Erythroblast (primary cell): Measurements from ENCODE around the gene EPHB2.

ENCODE experiments used
- DNase-seq, 2 experiments: peaks; one replicate each; lab custom pipeline; 2025; lab: John Stamatoyannopoulos, UW
- GATA1 ChIP-seq: IDR thresholded peaks from 2 replicates; pipeline ENCODE4 v1.6.1; 2011; ENCODE audit warnings: low read depth, mild to moderate bottlenecking, control low read depth, low read length, moderate library complexity
- POLR2A ChIP-seq: IDR thresholded peaks from 2 replicates; pipeline ENCODE4 v1.6.1; 2011; ENCODE audit warnings: mild to moderate bottlenecking, low read length

EPHB2 gene

DNA sequence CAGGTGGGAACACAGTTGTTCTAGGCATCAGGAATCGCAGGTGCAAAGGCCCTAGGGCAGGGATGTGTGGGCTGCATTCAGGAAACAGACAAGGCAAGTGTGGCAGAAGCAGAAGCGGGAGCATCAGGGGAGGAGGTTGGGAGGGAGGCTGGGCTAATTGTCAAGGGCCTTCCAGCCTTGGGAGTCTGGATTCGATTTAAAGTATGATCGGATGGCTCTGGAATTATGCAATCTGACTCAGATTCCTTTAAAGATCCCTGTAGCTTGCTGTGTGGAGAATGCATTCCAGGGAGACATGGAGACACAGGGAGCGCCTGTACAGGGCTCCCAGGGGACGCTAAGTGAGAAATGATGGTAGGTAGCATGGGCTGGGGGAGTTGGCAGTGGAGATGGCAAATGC is 175.6 kb downstream of the EPHB2 start:
- TF ChIP-seq POLR2A (no peak), GATA1 (no peak)

GRCh38 chr1:22887491-22887890 is 176.9 kb downstream of the EPHB2 start:
- TF ChIP-seq GATA1 (no peak), POLR2A (no peak)
- no peak for DNase-seq

More for the DNA sequence above, 175.6 kb downstream of the EPHB2 start:
- DNase-seq: no peak

DNA sequence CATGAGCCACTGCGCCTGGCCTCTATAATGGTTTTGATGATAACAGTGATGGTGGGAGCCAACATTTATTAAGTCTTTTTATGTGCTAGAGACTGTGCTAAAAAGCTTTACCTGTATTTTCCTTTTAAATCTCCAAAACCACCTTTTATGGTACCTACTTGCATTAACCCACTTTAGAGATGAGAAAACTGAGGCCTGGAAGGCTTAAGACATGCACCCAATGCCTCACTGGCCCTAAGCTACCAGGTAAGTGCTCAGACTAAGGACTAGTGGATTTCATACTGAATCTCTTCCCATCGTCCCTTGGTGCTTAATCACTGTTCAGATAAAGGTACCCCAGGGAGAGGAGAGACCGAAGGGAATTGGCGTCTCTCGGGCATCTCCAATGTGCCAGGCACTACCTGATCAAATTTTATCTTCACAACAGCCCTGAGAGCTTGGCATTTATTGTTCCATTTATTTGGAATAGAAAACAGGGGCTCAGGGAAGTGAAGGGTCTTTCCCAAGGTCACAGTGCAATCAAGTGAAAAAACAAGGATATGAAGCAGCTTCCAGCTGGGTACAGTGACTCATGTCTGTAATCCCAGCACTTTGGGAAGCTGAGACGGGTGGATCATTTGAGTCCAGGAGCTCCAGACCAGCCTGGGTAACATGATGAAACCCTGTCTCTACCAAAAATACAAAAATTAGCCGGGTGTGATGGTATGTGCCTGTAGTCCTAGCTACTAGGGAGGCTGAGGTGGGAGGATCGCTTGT is 177.9 kb downstream of the EPHB2 start:
- DNase-seq: no peak
- TF ChIP-seq POLR2A: no peak
- TF ChIP-seq GATA1: no peak

- DNase-seq: peak in 1 of 2 experiments; percentile 16
- no peak for TF ChIP-seq GATA1
- no peak for TF ChIP-seq POLR2A
Observed at GRCh38 chr1:22889213-22889827, 178.7 kb downstream of the EPHB2 start.

DNA sequence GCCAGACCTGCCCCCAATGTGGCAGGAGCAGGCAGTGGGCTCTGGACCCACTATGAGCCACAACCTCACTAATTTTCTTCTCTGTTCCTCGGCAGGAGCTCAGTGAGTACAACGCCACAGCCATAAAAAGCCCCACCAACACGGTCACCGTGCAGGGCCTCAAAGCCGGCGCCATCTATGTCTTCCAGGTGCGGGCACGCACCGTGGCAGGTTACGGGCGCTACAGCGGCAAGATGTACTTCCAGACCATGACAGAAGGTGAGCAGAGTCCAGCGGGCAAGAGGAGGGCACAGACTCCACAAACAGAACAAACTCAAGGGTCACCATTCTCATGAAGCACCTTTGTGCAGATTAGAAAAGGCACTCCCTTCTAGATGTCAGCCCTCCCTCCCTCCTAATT is 182.2 kb downstream of the EPHB2 start:
- no peak for DNase-seq
- no peak for TF ChIP-seq POLR2A
- TF ChIP-seq GATA1: no peak

- TF ChIP-seq POLR2A (no peak), GATA1 (no peak)
- DNase-seq: no peak
Observed at GRCh38 chr1:22893292-22893691, 182.7 kb downstream of the EPHB2 start.

GRCh38 chr1:22895357-22895756 is 184.7 kb downstream of the EPHB2 start:
- no peak for DNase-seq
- TF ChIP-seq POLR2A (no peak), GATA1 (no peak)

- TF ChIP-seq GATA1 (no peak), POLR2A (no peak)
- no peak for DNase-seq
Observed at GRCh38 chr1:22896184-22896583, 185.5 kb downstream of the EPHB2 start.

GRCh38 chr1:22900451-22900850 is 189.8 kb downstream of the EPHB2 start:
- DNase-seq: no peak
- TF ChIP-seq GATA1: no peak
- no peak for TF ChIP-seq POLR2A

DNA sequence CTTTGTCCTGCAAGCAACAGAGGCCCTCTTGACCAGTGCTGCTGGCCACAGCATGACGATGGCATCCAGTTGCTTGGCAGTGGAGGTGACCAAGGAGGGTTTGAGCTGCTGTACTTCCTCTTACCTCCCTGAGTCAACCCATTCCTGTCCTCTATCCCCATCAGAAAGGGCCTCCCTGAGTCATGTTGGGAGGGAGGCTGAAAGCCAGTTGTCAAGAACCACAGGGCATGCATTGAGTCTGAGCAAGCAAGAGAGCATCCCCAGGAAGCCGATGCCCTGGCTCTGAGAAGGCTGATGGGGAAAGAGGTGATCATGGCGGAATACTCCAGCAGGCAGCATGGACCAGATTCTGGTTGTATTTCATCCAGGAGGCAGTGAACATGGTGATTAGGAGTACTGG is 192.5 kb downstream of the EPHB2 start:
- TF ChIP-seq POLR2A: no peak
- TF ChIP-seq GATA1: no peak
- DNase-seq: no peak

GRCh38 chr1:22906968-22907367 is 196.3 kb downstream of the EPHB2 start:
- TF ChIP-seq GATA1 (no peak), POLR2A (no peak)
- DNase-seq: no peak

GRCh38 chr1:22907528-22907927 is 196.9 kb downstream of the EPHB2 start:
- TF ChIP-seq POLR2A (no peak), GATA1 (no peak)

DNA sequence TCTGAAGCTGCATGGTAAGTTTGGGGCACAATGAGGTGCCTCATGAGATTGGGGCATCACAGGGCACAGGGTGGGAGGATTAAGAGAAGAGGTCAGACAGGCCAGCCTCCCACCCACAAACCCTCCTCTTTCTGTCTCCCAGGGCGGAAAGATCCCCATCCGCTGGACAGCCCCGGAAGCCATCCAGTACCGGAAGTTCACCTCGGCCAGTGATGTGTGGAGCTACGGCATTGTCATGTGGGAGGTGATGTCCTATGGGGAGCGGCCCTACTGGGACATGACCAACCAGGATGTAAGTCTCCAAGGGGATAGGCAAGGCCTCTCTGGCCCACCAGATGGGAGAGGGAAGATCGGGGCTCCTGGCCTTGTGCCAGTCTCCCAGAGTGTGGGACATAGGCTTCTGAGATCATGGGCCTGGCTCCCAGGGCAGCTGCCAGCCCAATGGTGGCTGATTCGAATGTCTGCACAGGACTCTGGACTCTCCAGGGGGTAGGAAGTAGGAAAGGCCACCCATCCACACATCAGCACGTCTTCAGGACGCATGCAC is 198.3 kb downstream of the EPHB2 start:
- DNase-seq: no peak
- TF ChIP-seq GATA1 (no peak), POLR2A (no peak)

More at GRCh38 chr1:22907528-22907927, 196.9 kb downstream of the EPHB2 start:
- no peak for DNase-seq

GRCh38 chr1:22910286-22910685 is 199.6 kb downstream of the EPHB2 start:
- DNase-seq: no peak
- TF ChIP-seq POLR2A (no peak), GATA1 (no peak)
